IMR-90 (cell line): Measurements from ENCODE around the gene PPM1H. TPM values are rescaled to one million over a fixed set of nuclear protein-coding genes. Genes with fewer than 3 reads are reported as not detected.

Experiments
- ATAC-seq: fragments of 200-7000 bp; cut with Tn5 transposase; 2 replicates; pipeline ENCODE4 v1.9.1; 2020; ENCODE audit warnings: low read depth, mild to moderate bottlenecking, moderate library complexity
- BruUV-seq: library from RNA; stranded (reverse); fragments of 400-500 nt; replicated peaks from 2 replicates; lab custom pipeline; 2021; lab: Mats Ljungman, UMichigan
- CTCF ChIA-PET: fragments of 300-600 bp; formaldehyde crosslinking; extraction: SDS; loops from one replicate; lab custom pipeline; 2021; ENCODE audit warnings: antibody characterized with exemption; lab: Yijun Ruan, JAX
- POLR2A ChIA-PET: fragments of 300-600 bp; sonication (Branson Sonifier 250); formaldehyde crosslinking; loops from one replicate; lab custom pipeline; 2022; ENCODE audit warnings: antibody characterized with exemption; ENCODE audit not compliant: unreplicated experiment; lab: Charles Lee
- DNase-seq: peaks from one replicate; pipeline ENCODE4 v3.0.0; 2013
- H2AFZ ChIP-seq: replicated peaks from 2 replicates; pipeline ENCODE3; 2013; ENCODE audit warnings: low read length, mild to moderate bottlenecking; ENCODE audit not compliant: poor library complexity
- H2AK5ac ChIP-seq: 2 replicates; pipeline ENCODE4 v1.6.1; 2013; ENCODE audit warnings: low read depth, low read length, inconsistent platforms
- H2AK9ac ChIP-seq: replicated peaks from 2 replicates; pipeline ENCODE3; 2013; ENCODE audit warnings: mild to moderate bottlenecking, low read depth, low read length, moderate library complexity; ENCODE audit not compliant: poor library complexity
- H2BK120ac ChIP-seq: 2 replicates; pipeline ENCODE4 v1.6.1; 2013; ENCODE audit warnings: low read depth, low read length, inconsistent platforms
- H2BK15ac ChIP-seq: 3 replicates; pipeline ENCODE4 v1.6.1; 2013; ENCODE audit warnings: low read depth, low read length, inconsistent platforms
- H2BK20ac ChIP-seq: 2 replicates; pipeline ENCODE4 v1.6.1; 2013; ENCODE audit warnings: low read depth, mild to moderate bottlenecking, inconsistent platforms, low read length, moderate library complexity
- H2BK5ac ChIP-seq: 2 replicates; pipeline ENCODE4 v1.6.1; 2013; ENCODE audit warnings: mild to moderate bottlenecking, low read depth, low read length, inconsistent platforms; ENCODE audit not compliant: poor library complexity, severe bottlenecking
- H3K14ac ChIP-seq: replicated peaks from 2 replicates; pipeline ENCODE4 v1.6.1; 2013; ENCODE audit warnings: low read depth, low read length, inconsistent platforms
- H3K18ac ChIP-seq: 2 replicates; pipeline ENCODE4 v1.6.1; 2013; ENCODE audit warnings: low read depth, low read length, control low read depth
- H3K23ac ChIP-seq: 2 replicates; pipeline ENCODE4 v1.6.1; 2013; ENCODE audit warnings: low read depth, low read length, inconsistent platforms
- H3K27ac ChIP-seq: 2 replicates; pipeline ENCODE4 v1.5.1; 2013; ENCODE audit warnings: mild to moderate bottlenecking, control low read depth, low read length; ENCODE audit not compliant: insufficient read depth
- H3K27me3 ChIP-seq: 2 replicates; pipeline ENCODE4 v1.6.1; 2013; ENCODE audit warnings: low read length; ENCODE audit not compliant: control insufficient read depth, insufficient read depth
- H3K36me3 ChIP-seq: 2 replicates; pipeline ENCODE4 v1.6.1; 2013; ENCODE audit warnings: low read length, mixed read lengths; ENCODE audit not compliant: control insufficient read depth, insufficient read depth
- H3K4ac ChIP-seq: 2 replicates; pipeline ENCODE4 v1.6.1; 2013; ENCODE audit warnings: low read depth, low read length, inconsistent platforms
- H3K4me1 ChIP-seq: 2 replicates; pipeline ENCODE4 v1.6.1; 2013; ENCODE audit warnings: low read length, mixed read lengths; ENCODE audit not compliant: control insufficient read depth, insufficient read depth
- H3K4me2 ChIP-seq: 2 replicates; pipeline ENCODE4 v1.6.1; 2013; ENCODE audit warnings: low read depth, mild to moderate bottlenecking, control low read depth, low read length, moderate library complexity
- H3K4me3 ChIP-seq: 2 replicates; pipeline ENCODE4 v1.5.1; 2013; ENCODE audit warnings: low read depth, mild to moderate bottlenecking, control low read depth, low read length, moderate library complexity; ENCODE audit not compliant: insufficient read depth
- H3K56ac ChIP-seq: 2 replicates; pipeline ENCODE4 v1.6.1; 2013; ENCODE audit warnings: low read length, inconsistent platforms; ENCODE audit not compliant: insufficient read depth; ENCODE audit errors: extremely low read depth
- H3K79me1 ChIP-seq, 2 experiments: 2 replicates each; pipeline ENCODE4 v1.6.1; 2013; ENCODE audit warnings: low read length in 2 of 2, inconsistent platforms in 1 of 2, low read depth in 1 of 2
- H3K9ac ChIP-seq: 2 replicates; pipeline ENCODE4 v1.6.1; 2013; ENCODE audit warnings: low read depth, low read length, control low read depth
- H3K9me1 ChIP-seq: 2 replicates; pipeline ENCODE4 v1.6.1; 2013; ENCODE audit warnings: low read length, inconsistent platforms; ENCODE audit not compliant: insufficient read depth
- H3K9me3 ChIP-seq: 2 replicates; pipeline ENCODE4 v1.6.1; 2013; ENCODE audit warnings: low read length; ENCODE audit not compliant: control insufficient read depth, insufficient read depth
- H4K20me1 ChIP-seq: 2 replicates; pipeline ENCODE4 v1.6.1; 2013; ENCODE audit warnings: low read length, inconsistent platforms; ENCODE audit not compliant: insufficient read depth
- H4K5ac ChIP-seq: 2 replicates; pipeline ENCODE4 v1.6.1; 2013; ENCODE audit warnings: mild to moderate bottlenecking, low read depth, low read length, control low read depth
- H4K8ac ChIP-seq, 2 experiments: 2 replicates each; pipeline ENCODE4 v1.6.1; 2013; ENCODE audit warnings: low read depth in 2 of 2, low read length in 2 of 2, control low read depth in 1 of 2, inconsistent platforms in 1 of 2
- H4K91ac ChIP-seq: 2 replicates; pipeline ENCODE4 v1.6.1; 2013; ENCODE audit warnings: low read depth, low read length, inconsistent platforms; ENCODE audit not compliant: insufficient read depth
- CEBPB ChIP-seq: IDR thresholded peaks from 2 replicates; pipeline ENCODE4 v1.6.1; 2012; ENCODE audit warnings: low read depth, low read length, improper control_type of control experiment
- FOS ChIP-seq: fragments of 150-350 bp; IDR thresholded peaks from 2 replicates; pipeline ENCODE4 v1.6.1; 2016; ENCODE audit warnings: low read depth, low read length
- MAFK ChIP-seq: IDR thresholded peaks from 2 replicates; pipeline ENCODE4 v1.6.1; 2012; ENCODE audit warnings: low read depth, low read length, improper control_type of control experiment
- MAZ ChIP-seq: IDR thresholded peaks from 2 replicates; pipeline ENCODE4 v1.6.1; 2012; ENCODE audit warnings: low read depth, mild to moderate bottlenecking, low read length, improper control_type of control experiment, moderate library complexity, borderline replicate concordance
- NFE2L2 ChIP-seq: fragments of 150-350 bp; IDR thresholded peaks from 2 replicates; pipeline ENCODE4 v1.6.1; 2016; ENCODE audit warnings: low read depth, mild to moderate bottlenecking, low read length
- RAD21 ChIP-seq: IDR thresholded peaks from 2 replicates; pipeline ENCODE4 v1.6.1; 2012; ENCODE audit warnings: low read length, improper control_type of control experiment
- RFX5 ChIP-seq: IDR thresholded peaks from 2 replicates; pipeline ENCODE4 v1.8.0; 2012; ENCODE audit warnings: low read depth, mild to moderate bottlenecking, low read length, moderate library complexity
- SMC3 ChIP-seq: fragments of 150-350 bp; IDR thresholded peaks from 2 replicates; pipeline ENCODE4 v1.6.1; 2016; ENCODE audit warnings: low read depth, mild to moderate bottlenecking, antibody characterized with exemption, low read length, moderate library complexity
- WGBS, 2 experiments: methylation state at CpG; one replicate each; pipeline versions ENCODE4 v1.1.5 to v1.1.7; 2013; ENCODE audit warnings: missing lambda C conversion rate in 2 of 2; ENCODE audit not compliant: insufficient read length in 1 of 2; ENCODE audit errors: extremely low coverage in 2 of 2; 5-methylcytosine and 5-hydroxymethylcytosine counted together
- dilution Hi-C: fragments of 300-500 bp; cut with HindIII; formaldehyde crosslinking; loops from one replicate; pipeline ENCODE4 v1.14.3; 2018; ENCODE audit warnings: low sequenced_read_pairs; ENCODE audit not compliant: unreplicated experiment
- in situ Hi-C: fragments of 300-500 bp; cut with MboI; formaldehyde crosslinking; loops from 3 replicates; pipeline ENCODE4 v1.14.3; 2019; ENCODE audit warnings: low sequenced_read_pairs, inconsistent platforms, mixed read lengths
- intact Hi-C: fragments of 100-400 bp; cut with micrococcal nuclease; formaldehyde crosslinking; loops from 2 replicates; pipeline ENCODE4 v1.10.0; 2022
- polyA plus RNA-seq, 3 experiments: library from polyadenylated mRNA; depleted of rRNA; stranded (reverse); fragments of >200 nt; gene quantifications; 2 replicates each; pipeline ENCODE4 v1.2.3, GENCODE V29; 2012; ENCODE audit warnings: low replicate concordance in 1 of 3
- total RNA-seq: library from RNA; depleted of rRNA; stranded (reverse); fragments of >200 nt; gene quantifications from 2 replicates; pipeline ENCODE4 v1.2.3, GENCODE V29; 2012
- TF ChIP-seq, protein P1 (sequence below): conservative IDR thresholded peaks from 2 replicates; pipeline ENCODE4 v1.5.1; 2012; ENCODE audit warnings: mild to moderate bottlenecking, low read depth, low read length, improper control_type of control experiment

Gene PPM1H
- total and polyA plus RNA-seq, 2 of the 4 experiments (the other 2 are of a cell fraction): 0.14 to 0.18 TPM

DNA sequence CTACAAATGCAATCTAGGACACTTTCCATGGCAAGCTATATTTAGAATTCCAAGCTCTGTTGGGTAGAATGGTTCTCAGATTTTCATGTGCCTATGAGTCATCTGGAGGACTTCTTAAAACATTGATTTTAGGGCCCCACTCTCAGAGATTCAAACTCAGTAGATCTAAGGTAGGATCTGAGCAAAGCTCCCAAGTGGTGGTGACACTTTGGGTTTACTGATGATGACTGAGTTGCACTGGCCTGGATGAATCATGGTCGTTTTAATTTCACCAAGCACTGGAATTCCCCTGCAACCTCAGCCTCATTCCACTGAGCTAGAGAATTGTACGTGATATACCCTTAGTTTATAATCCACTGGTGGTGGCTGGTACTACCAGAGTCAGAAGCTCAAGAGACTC, 86.5 kb downstream of the PPM1H start:
- no peaks in the 10 kb centered on the region for H3K9me3 ChIP-seq
- peak; percentile 58; the same call in 1 of the 2 replicates for TF ChIP-seq FOS
- no peak for TF ChIP-seq NFE2L2
- TF ChIP-seq CEBPB: peak; percentile 17; the same call in 1 of the 2 replicates
- TF ChIP-seq RFX5: no peak
- no peak for TF ChIP-seq RAD21
- TF ChIP-seq SMC3: no peak
- TF ChIP-seq, protein P1, sequence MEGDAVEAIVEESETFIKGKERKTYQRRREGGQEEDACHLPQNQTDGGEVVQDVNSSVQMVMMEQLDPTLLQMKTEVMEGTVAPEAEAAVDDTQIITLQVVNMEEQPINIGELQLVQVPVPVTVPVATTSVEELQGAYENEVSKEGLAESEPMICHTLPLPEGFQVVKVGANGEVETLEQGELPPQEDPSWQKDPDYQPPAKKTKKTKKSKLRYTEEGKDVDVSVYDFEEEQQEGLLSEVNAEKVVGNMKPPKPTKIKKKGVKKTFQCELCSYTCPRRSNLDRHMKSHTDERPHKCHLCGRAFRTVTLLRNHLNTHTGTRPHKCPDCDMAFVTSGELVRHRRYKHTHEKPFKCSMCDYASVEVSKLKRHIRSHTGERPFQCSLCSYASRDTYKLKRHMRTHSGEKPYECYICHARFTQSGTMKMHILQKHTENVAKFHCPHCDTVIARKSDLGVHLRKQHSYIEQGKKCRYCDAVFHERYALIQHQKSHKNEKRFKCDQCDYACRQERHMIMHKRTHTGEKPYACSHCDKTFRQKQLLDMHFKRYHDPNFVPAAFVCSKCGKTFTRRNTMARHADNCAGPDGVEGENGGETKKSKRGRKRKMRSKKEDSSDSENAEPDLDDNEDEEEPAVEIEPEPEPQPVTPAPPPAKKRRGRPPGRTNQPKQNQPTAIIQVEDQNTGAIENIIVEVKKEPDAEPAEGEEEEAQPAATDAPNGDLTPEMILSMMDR: peak; percentile 13; the same call in 1 of the 2 replicates
- no peak for TF ChIP-seq MAZ
- TF ChIP-seq MAFK: no peak
- H3K4me3 ChIP-seq: no peak overlapping the region
- H3K23ac ChIP-seq: no peak overlapping the region
- H3K27me3 ChIP-seq: no peaks in the 10 kb centered on the region; the same call in 1 of the 2 replicates
- H3K4ac ChIP-seq: no peak overlapping the region
- H2BK20ac ChIP-seq: no peak overlapping the region
- H4K8ac ChIP-seq: peak overlapping the region in 1 of 2 experiments; percentile 32; a peak in 1 of 4 replicates
- peaks cover 4% of the 10 kb centered on the region; the same call in 1 of the 2 replicates for H3K9me1 ChIP-seq
- no peak overlapping the region for H4K5ac ChIP-seq
- CTCF ChIA-PET: interaction anchor here (1.3 to 2.1 kb wide), 3 partner anchors 13 to 17 kb away, joined by 3 to 9 read pairs (median 5); no protein-coding TSS in a partner anchor
- no peak overlapping the region for H3K4me2 ChIP-seq
- POLR2A ChIA-PET: interaction anchor here (0.6 to 0.7 kb wide), 2 partner anchors 1107 to 1255 kb away, joined by 4 to 11 read pairs; no protein-coding TSS in a partner anchor
- H3K36me3 ChIP-seq: no peaks in the 10 kb centered on the region
- H3K27ac ChIP-seq: no peak overlapping the region
- H3K9ac ChIP-seq: no peak overlapping the region
- 0 out of 3 replicates have a peak overlapping the region, but pooled peaks have one; percentile 32 for H2BK15ac ChIP-seq
- no CpG with 5 or more reads among the region's 2 CpGs for WGBS, 2 experiments
- dilution Hi-C loops: no loop called here
- peak; percentile 88 for ATAC-seq
- in situ Hi-C loops: no loop called here
- intact Hi-C loops: no loop called here
- H3K14ac ChIP-seq: no peak overlapping the region
- no peak overlapping the region for H3K18ac ChIP-seq
- H4K91ac ChIP-seq: no peak overlapping the region
- H3K79me1 ChIP-seq: no peaks in the 10 kb centered on the region
- no peak overlapping the region for H3K56ac ChIP-seq
- peak; percentile 85 for DNase-seq
- no TSS peak for BruUV-seq
- H4K20me1 ChIP-seq: no peaks in the 10 kb centered on the region
- H3K4me1 ChIP-seq: peaks cover 4% of the 10 kb centered on the region; the same call in 1 of the 2 replicates
- no peak overlapping the region for H2AFZ ChIP-seq
- no peak overlapping the region for H2BK120ac ChIP-seq
- H2AK5ac ChIP-seq: no peak overlapping the region
- no peak overlapping the region for H2AK9ac ChIP-seq
- peak overlapping the region; percentile 21 for H2BK5ac ChIP-seq
